ENCODE measurements around the gene IL1RL1. TPM values are rescaled to one million over a fixed set of nuclear protein-coding genes. Genes with fewer than 3 reads are reported as not detected.
A peak's percentile ranks its signal among the peaks of the same experiment; 100 is the strongest.

IL1RL1 gene
- total RNA-seq, 1 donor from 2014 or later: 0.90 TPM

GRCh38 chr2:102335871-102336366, 24.6 kb downstream of the IL1RL1 start:
- DNase-seq (ENCODE audit: low read depth in 2 of 2): no peak

- no peak for DNase-seq (ENCODE audit: low read depth in 2 of 2)
These were observed 25.2 kb downstream of the IL1RL1 start for GRCh38 chr2:102336502-102336945.

GRCh38 chr2:102337012-102337411, 25.6 kb downstream of the IL1RL1 start:
- DNase-seq (ENCODE audit: low read depth in 2 of 2): no peak

- DNase-seq (ENCODE audit: low read depth in 2 of 2): no peak
These were observed 26.4 kb downstream of the IL1RL1 start for GRCh38 chr2:102337481-102338386.

- DNase-seq (ENCODE audit: low read depth in 2 of 2): no peak
These were observed 29.4 kb downstream of the IL1RL1 start for GRCh38 chr2:102340778-102341177.

- DNase-seq (ENCODE audit: low read depth in 2 of 2): no peak
These were observed 31.5 kb downstream of the IL1RL1 start for GRCh38 chr2:102342888-102343287.

GRCh38 chr2:102344397-102344796, 33.0 kb downstream of the IL1RL1 start:
- no peak for DNase-seq (ENCODE audit: low read depth in 2 of 2)

GRCh38 chr2:102345329-102345920, 34.1 kb downstream of the IL1RL1 start:
- DNase-seq (ENCODE audit: low read depth in 2 of 2): peak in 1 of 2 donors; percentile 36

GRCh38 chr2:102346381-102347130, 35.2 kb downstream of the IL1RL1 start:
- DNase-seq (ENCODE audit: low read depth in 2 of 2): no peak

- DNase-seq (ENCODE audit: low read depth in 2 of 2): no peak
These were observed 38.9 kb downstream of the IL1RL1 start for GRCh38 chr2:102350137-102350793.

GRCh38 chr2:102355526-102356380, 44.4 kb downstream of the IL1RL1 start, which contains the start of gene IL18R1:
Gene IL18R1 (plus strand): TSS chr2:102355796. CDS start chr2:102362661, 6,865 bp downstream.
- DNase-seq (ENCODE audit: low read depth in 2 of 2): peak in 1 of 2 donors; percentile 59

- no peak for DNase-seq (ENCODE audit: low read depth in 2 of 2)
These were observed 45.0 kb downstream of the IL1RL1 start for GRCh38 chr2:102356381-102356712.

GRCh38 chr2:102356741-102357140, 45.4 kb downstream of the IL1RL1 start:
- DNase-seq (ENCODE audit: low read depth in 2 of 2): no peak

- no peak for DNase-seq (ENCODE audit: low read depth in 2 of 2)
These were observed 46.6 kb downstream of the IL1RL1 start for GRCh38 chr2:102357937-102358336.

GRCh38 chr2:102358496-102358895, 47.1 kb downstream of the IL1RL1 start:
- no peak for DNase-seq (ENCODE audit: low read depth in 2 of 2)

- DNase-seq (ENCODE audit: low read depth in 2 of 2): no peak
These were observed 48.2 kb downstream of the IL1RL1 start for GRCh38 chr2:102359527-102359926.

- no peak for DNase-seq (ENCODE audit: low read depth in 2 of 2)
These were observed 50.4 kb downstream of the IL1RL1 start for GRCh38 chr2:102361632-102362241.

GRCh38 chr2:102365763-102366162, 54.4 kb downstream of the IL1RL1 start:
- no peak for DNase-seq (ENCODE audit: low read depth in 2 of 2)

- no peak for DNase-seq (ENCODE audit: low read depth in 2 of 2)
These were observed 55.2 kb downstream of the IL1RL1 start for GRCh38 chr2:102366406-102367112.
